ENCODE measurements around the gene ENPP7.

ENPP7 gene

DNA sequence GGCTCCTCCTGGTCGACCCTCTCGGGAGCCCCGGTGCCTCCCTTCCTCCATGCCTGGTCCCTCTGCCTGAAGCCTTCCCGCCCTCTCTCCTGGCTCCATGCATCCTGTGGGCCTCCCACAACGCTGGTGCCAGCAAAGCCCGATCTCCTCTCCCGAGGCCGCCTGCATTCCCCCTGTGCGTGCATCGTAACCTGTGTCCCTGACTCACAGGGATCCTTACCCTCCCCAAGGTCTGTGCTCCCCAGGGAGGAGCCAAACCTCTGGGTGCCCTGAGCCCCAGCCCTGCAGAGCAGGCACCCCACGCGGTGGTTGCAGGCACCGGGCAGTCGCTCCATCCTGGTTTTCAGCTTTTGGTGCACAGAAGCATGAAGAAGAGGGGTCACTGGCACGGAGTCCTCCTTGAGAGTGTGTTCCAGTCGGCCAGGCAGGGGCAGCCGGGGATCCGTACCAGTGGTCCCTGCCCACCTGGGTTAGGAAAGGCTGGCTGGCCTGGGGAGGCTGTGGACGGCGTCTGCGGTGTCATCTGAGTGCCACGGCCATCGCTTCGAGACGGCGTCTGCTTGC, 1.8 kb upstream of the ENPP7 start:
- TF ChIP-seq TAF1 (IDR thresholded peaks at IDR 0.05; ENCODE audit: borderline replicate concordance, insufficient read depth, low read length) (no peak), FOXP2 (optimal IDR thresholded peaks at IDR 0.05; ENCODE audit: borderline replicate concordance, extremely low read depth, extremely low read length, insufficient read depth) (no peak), POLR2AphosphoS5 (IDR thresholded peaks at IDR 0.05; ENCODE audit: low read depth, low read length) (no peak), SIN3A (IDR thresholded peaks at IDR 0.05; ENCODE audit: borderline replicate concordance, insufficient read depth, low read length) (no peak)
- TF ChIP-seq, protein P1, sequence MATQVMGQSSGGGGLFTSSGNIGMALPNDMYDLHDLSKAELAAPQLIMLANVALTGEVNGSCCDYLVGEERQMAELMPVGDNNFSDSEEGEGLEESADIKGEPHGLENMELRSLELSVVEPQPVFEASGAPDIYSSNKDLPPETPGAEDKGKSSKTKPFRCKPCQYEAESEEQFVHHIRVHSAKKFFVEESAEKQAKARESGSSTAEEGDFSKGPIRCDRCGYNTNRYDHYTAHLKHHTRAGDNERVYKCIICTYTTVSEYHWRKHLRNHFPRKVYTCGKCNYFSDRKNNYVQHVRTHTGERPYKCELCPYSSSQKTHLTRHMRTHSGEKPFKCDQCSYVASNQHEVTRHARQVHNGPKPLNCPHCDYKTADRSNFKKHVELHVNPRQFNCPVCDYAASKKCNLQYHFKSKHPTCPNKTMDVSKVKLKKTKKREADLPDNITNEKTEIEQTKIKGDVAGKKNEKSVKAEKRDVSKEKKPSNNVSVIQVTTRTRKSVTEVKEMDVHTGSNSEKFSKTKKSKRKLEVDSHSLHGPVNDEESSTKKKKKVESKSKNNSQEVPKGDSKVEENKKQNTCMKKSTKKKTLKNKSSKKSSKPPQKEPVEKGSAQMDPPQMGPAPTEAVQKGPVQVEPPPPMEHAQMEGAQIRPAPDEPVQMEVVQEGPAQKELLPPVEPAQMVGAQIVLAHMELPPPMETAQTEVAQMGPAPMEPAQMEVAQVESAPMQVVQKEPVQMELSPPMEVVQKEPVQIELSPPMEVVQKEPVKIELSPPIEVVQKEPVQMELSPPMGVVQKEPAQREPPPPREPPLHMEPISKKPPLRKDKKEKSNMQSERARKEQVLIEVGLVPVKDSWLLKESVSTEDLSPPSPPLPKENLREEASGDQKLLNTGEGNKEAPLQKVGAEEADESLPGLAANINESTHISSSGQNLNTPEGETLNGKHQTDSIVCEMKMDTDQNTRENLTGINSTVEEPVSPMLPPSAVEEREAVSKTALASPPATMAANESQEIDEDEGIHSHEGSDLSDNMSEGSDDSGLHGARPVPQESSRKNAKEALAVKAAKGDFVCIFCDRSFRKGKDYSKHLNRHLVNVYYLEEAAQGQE (IDR thresholded peaks at IDR 0.05; ENCODE audit: insufficient read depth in 1 of 2, low read depth in 2 of 2, low read length in 2 of 2): no peak

DNA sequence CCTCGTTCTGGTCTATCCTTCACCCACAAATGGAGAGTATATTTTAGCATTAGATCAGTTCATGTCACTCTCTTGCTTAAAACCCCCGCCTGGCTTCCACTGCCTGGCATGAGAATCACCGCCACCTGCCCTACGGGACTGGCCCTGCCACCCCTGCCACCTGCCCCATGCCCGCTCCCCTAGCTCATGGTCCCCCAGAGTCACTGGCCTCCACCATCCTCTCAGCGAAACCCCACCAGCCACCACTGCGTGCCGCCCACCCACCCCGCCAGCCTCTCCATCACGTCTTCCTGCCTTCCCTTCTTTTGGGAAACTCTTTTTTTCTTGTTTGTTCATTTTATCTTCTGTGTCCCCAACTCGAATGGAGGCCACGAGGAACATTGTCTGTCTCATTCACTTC, 982 bp upstream of the ENPP7 start:
- TF ChIP-seq SIN3A (IDR thresholded peaks at IDR 0.05; ENCODE audit: borderline replicate concordance, insufficient read depth, low read length) (no peak), FOXP2 (optimal IDR thresholded peaks at IDR 0.05; ENCODE audit: borderline replicate concordance, extremely low read depth, extremely low read length, insufficient read depth) (no peak), POLR2AphosphoS5 (IDR thresholded peaks at IDR 0.05; ENCODE audit: low read depth, low read length) (no peak), TAF1 (IDR thresholded peaks at IDR 0.05; ENCODE audit: borderline replicate concordance, insufficient read depth, low read length) (no peak)
- TF ChIP-seq, protein P1 (IDR thresholded peaks at IDR 0.05; ENCODE audit: insufficient read depth in 1 of 2, low read depth in 2 of 2, low read length in 2 of 2): no peak

DNA sequence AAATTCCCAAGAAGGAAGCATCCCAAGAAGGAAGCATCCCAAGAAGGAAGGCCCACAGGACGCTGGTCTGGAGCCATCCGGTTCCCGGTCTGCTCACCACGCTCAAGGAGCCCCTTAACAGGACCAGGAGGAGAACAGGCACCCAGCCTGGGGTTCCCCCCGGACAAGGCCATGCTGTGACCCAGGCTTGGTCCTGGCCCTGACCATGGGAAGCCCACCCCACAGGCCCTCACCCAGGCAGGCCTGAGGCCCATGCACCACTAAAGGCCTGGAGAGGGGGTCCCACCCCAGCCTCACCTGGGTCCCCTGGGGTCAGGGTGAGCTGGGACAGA, 340 bp upstream of the ENPP7 start:
- no peak for TF ChIP-seq FOXP2 (optimal IDR thresholded peaks at IDR 0.05; ENCODE audit: borderline replicate concordance, extremely low read depth, extremely low read length, insufficient read depth)
- TF ChIP-seq, protein P1 (IDR thresholded peaks at IDR 0.05; ENCODE audit: insufficient read depth in 1 of 2, low read depth in 2 of 2, low read length in 2 of 2): no peak
- TF ChIP-seq SIN3A (IDR thresholded peaks at IDR 0.05; ENCODE audit: borderline replicate concordance, insufficient read depth, low read length): no peak
- no peak for TF ChIP-seq POLR2AphosphoS5 (IDR thresholded peaks at IDR 0.05; ENCODE audit: low read depth, low read length)
- TF ChIP-seq TAF1 (IDR thresholded peaks at IDR 0.05; ENCODE audit: borderline replicate concordance, insufficient read depth, low read length): no peak

DNA sequence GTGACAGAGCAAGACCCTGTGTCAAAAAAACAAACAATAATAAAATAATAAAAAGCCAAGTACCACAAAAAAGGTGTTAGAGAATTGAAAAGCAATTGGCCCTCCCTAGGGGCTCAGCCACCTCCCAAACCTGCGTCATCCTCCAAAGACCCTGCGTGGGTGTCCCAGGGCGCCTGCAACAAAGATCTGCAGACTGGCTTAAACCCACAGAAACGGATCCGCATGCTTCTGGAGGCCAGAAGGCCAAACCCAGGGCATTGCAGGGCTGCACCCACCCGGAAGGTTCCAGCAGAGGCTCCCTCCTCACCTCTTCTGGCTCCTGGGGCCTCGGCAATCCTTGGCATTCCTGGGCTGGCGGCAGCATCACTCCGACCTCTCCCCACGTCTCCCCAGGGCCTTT, 1.5 kb downstream of the ENPP7 start:
- TF ChIP-seq TAF1 (IDR thresholded peaks at IDR 0.05; ENCODE audit: borderline replicate concordance, insufficient read depth, low read length) (no peak), SIN3A (IDR thresholded peaks at IDR 0.05; ENCODE audit: borderline replicate concordance, insufficient read depth, low read length) (no peak), FOXP2 (optimal IDR thresholded peaks at IDR 0.05; ENCODE audit: borderline replicate concordance, extremely low read depth, extremely low read length, insufficient read depth) (no peak), POLR2AphosphoS5 (IDR thresholded peaks at IDR 0.05; ENCODE audit: low read depth, low read length) (no peak)
- TF ChIP-seq, protein P1 (IDR thresholded peaks at IDR 0.05; ENCODE audit: insufficient read depth in 1 of 2, low read depth in 2 of 2, low read length in 2 of 2): no peak
